ENCODE measurements around the gene GRB2. TPM values are rescaled to one million over a fixed set of nuclear protein-coding genes. Genes with fewer than 3 reads are reported as not detected.

Gene GRB2
- total RNA-seq, 1 donor from 2014 or later = 125 TPM

DNA sequence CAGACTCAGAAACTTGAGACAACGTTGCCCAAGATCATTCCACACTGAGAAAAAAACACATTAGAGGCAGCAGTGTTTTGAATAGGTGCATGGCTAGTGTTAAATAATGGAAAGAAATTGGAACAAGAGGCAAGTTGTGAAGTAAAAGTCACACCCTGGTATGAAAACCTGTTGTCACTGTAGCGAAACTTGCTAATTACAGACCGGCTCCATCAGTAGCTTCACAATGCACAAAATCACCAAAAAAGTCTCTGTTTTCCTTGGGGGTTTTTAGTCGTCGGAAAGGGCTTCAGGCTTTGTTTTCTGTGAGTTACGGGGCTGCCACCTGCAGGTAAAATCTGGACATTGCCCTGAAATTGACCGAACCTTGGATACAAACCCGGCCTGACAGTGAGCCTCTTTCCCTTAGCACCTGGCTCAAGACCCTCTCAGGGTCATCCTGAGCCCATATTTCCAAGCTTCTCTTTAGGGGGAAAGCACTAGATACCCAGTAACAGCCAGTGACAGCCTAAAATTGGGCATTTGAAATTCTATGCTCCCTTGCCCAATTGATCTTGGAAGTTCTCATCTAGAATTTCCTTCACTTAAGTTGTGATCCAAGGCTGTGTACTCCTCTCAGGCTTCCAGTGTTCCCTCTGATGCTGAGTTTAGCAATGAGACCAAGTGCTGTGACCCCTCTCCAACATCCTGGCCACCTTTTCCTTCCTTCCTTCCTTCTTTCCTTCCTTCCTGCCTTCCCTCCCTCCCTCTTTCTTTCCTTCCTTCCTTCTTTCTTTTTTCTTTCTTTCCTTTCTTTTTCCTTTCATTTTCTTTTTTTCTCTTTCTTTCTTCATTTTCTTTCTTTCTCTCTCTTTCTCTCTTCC lies 7.2 kb upstream of the GRB2 start:
- peak; percentile 7 for DNase-seq

DNA sequence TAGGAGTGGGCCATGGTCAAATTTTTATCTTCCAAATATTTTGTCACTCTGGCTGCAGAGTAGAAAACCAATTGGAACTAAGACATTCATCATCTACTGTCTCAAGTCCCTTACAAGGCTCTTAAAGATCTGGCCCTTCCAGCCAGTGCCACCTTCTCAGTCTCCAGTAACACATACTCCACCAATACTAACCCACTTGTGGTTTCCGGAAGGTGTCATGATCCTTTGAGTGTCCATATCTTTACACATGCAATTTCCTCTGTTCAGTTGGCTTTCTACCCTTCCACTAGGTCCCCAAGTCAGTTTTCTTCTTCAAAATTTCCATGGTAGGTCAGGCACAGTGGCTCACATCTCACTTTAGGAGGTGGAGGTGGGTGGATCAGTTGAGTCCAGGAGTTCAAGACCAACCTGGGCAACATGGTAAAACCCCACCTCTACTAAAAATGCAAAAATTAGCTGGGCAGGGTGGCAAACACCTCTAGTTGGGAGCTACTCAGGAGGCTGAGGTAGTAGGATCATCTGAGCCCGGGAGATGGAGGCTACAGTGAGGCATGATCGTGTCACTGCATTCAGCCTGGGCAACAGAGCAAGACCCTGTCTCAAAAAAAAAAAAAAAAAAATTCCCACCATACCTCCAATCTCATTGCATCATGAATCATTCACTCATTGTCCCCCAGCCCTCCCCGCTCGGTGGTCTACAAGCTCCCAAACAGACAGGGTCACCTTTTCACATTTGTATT lies 6.0 kb upstream of the GRB2 start:
- DNase-seq = no peak

- DNase-seq = no peak
Observed at GRCh38 chr17:75410141-75410540, 4.7 kb upstream of the GRB2 start.

DNA sequence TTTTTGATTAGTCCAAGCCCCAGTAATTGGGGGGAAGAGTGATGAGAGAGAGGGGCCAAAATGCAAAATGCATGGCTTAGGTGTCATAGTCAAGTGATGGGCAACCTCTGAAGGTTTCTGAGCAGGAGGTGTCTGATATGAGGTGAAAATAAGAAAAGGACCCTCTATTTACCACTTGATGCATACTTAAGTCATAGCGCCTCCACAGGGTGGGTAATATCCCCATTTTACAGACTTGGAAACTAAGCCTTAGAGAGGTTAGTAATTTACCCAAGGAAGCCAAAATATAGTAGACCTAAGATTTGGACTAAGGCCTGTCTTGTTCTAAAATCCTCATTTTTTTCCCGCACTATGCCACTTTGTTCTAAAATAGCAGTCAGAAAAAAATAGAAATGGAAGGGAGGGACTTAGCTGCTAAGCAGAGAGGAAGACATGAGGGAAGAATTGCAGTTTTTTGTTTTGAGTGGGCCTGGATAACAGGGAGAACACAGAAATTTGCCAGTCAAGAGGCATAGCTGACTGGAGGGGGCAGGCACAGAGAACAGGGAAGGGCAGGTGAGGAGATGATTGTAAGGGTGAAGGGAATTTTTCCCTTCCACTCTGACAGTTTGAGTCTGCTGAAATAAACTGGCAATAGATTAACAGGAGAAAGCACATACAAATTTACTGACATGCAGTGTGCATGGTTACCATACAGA lies 2.3 kb upstream of the GRB2 start:
- no peak for DNase-seq

- DNase-seq = no peak
Observed at GRCh38 chr17:75406222-75406615, 741 bp upstream of the GRB2 start.

DNA sequence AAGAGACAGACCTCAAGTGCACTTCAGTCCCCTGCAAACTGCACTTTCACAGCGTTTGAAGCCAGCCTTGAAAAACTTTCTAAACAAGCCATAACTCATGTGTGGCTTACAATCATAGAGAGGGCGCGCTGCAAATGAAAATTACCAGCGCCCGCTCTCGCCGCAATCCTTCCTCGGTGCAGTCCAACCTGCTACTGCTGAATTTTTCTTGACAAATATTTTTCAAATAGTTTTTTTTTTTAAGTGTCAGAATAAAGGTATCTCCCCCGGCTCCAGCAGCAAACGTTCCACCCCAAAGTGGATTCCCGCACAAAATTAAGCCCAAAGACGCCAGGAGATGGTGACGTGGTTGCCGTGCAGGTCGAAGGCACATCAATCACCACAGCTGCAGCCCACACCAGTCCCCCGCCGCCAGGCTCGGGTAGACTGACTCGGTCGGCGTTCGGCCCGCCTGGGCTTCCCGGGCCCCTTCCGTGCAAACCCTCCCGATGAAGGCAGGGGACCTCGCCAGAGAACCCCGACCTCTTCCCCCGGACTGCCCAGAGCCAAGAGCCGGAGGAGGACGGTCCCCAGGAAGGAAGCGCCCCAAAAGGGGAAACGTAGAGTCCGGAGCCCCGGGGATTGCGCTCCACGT lies 630 bp downstream of the GRB2 start:
- peak; percentile 24 for DNase-seq

DNA sequence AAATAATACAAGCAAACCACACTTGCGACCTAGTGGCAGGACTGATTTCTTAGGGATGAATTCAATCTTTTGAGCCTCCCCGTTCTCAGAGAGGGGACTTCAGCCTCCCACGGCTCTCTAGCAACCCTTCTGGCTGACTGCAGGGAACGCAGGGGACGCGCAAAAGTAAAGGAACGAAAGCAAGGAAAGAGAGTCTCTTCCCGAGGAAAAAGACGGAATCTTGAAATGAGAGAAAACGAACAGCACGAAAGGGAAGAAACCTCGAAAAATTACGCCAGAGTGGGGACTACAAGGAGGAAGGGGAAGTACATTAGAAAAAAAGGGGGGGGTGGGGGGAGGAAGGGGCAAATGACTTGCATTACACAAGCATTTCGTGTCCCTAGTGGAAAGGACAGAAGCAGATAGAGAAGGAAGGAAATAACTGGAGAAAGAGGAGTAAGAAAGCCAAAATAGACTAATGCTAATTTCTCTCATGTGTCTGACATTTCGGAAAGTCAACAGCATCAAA lies 1.2 kb downstream of the GRB2 start:
- peak; percentile 56 for DNase-seq

- DNase-seq = no peak
Observed at GRCh38 chr17:75403131-75403530, 2.3 kb downstream of the GRB2 start.

DNA sequence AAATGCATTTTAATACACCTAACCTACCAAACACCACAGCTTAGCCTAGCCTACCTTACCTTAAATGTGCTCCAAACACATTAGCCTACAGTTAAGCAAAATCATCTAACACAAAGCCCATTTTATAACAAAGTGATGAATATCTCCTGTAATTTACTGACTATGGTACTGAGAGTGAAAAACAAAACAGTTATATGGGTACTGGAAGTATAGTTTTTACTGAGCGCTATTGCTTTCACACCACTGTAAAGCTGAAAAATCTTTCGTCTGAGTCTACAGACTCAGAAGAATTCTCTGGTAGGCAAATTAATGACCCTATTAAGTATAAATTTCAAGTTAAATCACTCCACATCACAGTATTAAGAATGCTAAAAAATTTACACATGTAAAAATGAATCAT lies 3.5 kb downstream of the GRB2 start:
- DNase-seq = no peak

DNA sequence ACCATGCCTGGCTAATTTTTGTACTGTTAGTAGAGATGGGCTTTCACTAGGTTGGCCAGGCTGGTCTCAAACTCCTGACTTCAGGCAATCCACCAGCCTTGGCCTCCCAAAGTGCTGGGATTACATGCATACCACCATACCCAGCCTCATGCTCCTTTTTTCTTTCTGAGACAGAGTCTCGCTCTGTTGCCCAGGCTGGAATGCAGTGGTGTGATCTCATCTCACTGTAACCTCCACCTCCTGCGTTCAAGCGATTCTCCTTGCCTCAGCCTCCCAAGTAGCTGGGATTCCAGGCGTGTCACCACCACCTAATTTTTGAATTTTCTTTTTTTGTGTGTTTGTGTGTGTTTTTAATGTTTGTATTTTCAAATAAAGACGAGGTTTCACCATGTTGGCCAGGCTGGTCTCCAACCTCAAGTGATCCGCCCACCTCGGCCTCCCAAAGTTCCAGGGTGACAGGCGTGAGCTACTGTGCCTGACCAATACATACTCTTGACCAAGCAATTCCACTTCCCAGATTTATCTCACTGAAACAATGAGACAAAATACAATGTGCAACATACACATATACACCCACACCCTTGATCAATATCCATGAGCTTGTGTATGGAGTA lies 5.0 kb downstream of the GRB2 start:
- DNase-seq = no peak

GRCh38 chr17:75398279-75398678 lies 7.2 kb downstream of the GRB2 start:
- no peak for DNase-seq

DNA sequence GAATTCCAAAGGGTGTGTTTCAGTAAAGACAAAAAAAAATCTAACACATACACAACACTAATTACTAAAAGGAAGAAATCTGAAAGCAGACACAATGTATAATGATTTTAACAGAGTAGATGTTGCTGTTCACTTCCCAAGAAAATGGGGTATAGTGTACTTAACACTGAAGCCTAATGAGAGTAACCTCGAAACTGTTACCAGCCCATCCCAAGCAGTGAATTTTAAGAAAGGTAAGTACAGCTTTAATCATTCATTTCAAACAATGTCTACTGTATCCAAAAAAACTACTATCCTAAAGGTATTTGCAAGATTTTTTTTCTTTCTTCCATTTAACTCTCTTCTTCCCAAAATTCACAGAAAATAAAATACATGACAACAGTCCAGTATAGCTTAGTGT lies 8.3 kb downstream of the GRB2 start:
- no peak for DNase-seq

- DNase-seq = no peak
Observed at GRCh38 chr17:75396796-75397195, 8.7 kb downstream of the GRB2 start.

DNA sequence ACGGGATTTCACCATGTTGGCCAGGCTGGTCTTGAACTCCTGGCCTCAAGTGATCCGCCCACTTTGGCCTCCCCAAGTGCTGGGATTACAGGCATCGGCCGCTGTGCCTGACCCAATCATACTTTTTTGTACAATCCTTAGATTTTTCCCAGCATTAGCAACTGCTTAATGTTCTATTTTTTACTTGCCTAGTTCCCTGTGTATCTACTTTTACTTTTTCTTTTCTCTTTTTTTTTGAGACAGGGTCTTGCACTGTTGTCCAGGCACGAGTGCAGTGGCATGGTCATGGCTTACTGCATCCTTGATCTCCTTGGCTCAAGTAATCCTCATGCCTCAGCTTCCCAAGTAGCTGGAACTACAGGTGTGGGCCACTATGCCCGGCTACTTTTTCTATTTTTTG lies 9.5 kb downstream of the GRB2 start:
- DNase-seq = no peak

GRCh38 chr17:75394332-75394918 lies 11.1 kb downstream of the GRB2 start:
- DNase-seq = no peak

DNA sequence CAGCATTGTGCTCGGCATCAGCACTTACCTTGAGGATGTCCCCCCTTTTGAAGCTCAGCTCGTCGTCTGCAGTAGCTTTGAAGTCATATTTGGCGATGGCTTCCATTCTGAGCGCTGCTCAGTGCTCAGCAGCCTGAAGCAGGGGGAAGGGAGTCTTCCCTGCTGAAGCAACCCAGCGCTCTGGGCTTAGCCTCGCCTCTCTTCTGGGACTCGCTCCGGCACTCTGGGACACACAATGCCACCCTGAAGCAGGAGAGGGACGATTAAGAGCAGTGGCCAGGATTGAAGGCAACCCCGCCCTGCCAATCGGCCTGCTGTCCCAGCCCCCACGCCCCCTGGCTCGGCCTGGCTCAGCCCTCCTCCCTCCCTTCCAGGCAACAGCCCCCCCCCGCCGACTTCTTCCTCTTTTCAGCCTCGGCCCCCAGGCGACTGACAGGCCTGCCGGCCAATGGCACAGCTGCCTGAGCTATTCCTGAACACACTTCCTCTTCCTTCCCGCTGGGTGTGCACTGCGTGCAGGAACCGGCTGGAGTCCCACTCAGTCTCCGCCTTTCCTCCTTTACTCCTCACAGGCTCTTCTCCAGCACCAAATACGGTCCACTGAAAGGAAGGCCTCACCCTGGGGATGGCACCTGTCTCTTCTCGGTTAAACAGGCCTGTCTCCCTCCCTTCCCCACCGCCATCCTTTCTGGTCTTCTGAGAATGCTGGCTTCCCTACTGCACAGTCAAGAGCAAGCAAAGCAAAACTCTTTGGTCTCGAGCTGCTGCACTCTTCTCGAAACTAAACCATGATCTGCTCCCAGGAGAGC lies 11.8 kb downstream of the GRB2 start:
- DNase-seq = peak; percentile 98

DNA sequence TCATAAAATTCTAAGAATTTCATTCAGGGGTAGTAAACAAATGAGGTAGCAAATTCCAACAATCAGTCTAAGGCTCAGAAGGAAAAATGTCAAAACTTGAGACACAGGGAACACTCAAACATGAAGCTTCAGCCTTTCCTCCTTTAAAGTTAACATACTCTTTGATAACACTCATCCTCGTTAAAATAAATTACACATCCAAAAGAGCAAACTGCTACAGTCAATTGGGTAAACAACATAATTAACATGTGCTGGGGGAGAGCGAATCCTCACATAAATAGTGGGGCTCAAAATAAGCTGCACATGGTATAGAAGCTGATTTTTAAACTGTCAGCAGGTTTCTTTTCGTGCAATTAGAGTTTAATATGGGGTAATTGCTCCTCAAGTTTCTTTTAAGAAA lies 12.9 kb downstream of the GRB2 start:
- DNase-seq = no peak

GRCh38 chr17:75390982-75391381 lies 14.5 kb downstream of the GRB2 start:
- no peak for DNase-seq

GRCh38 chr17:75388476-75389030 lies 16.9 kb downstream of the GRB2 start:
- DNase-seq = no peak

DNA sequence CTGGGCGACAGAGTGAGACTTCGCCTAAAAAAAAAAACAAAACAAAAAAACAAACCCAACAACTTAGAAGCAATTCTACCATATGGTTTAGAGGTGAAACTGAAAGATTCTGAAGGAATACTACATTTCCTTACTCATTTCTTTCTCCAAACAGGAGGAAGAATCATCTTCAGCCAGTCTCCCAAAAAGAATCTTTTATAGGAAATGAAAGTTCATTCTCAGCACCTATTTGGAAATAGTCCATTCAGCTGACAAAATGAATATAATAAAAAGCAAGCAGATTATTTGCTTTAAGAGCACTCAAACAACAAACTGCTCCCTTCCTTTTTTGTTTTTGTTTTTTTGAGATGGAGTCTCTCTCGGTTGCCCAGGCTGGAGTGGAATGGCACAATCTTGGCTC lies 17.7 kb downstream of the GRB2 start:
- no peak for DNase-seq

Data from occipital lobe (tissue), 2 donors.